ENCODE measurements around the gene PRCD.
"Not testable (repeated sequence)": the region's sequence is repeated elsewhere in the genome, so short reads cannot be mapped to it uniquely, and the experiment has no call there.

The PRCD gene

DNA sequence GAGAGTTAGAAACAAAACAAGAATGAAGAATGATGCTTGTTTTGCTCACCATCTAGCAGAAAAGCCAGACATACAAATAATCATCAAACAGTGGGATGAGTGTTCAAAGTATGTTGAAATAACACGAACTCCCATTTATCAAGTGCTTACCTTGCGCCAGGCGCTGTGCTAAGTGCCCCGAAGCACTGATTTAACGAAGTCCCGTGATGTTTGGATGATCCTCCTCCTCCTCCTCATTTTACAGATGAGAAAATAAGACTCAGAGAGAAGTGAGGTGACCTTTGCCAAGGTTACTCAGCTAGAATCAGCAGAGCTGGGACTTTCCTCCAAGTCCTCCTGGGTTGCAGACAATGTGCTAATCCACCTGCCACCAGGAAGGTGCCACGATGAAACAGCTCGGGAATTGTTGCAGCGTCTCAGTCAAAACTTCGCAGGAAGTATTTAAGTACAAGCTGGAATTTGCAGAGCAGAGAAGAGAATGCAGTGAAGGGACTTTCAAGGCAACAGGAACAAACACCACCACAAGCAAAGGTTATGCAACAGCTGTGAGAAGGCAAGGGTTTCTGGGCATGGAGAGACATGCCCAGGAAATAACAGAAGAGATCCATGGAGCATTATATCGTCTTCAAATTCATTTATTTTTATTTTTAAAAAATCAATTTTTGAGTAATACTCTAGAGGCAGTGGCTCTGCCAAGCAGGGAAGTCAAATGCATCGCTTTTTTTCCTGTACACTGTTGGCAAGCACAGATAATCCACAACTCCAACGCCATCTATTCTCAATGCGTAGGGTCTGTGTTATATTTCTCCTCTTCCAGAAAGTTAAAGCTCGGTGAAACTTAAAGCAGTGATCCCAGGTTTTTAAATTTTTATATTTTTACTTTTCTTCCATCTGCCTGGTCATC, 11.1 kb downstream of the PRCD start:
- H3K4me3 ChIP-seq (ENCODE audit: low read depth, low read length): no peak overlapping the region; the same call in 1 of the 2 replicates
- no peaks in the 10 kb centered on the region for H3K36me3 ChIP-seq (ENCODE audit: control insufficient read depth, insufficient read depth, low read length)
- no peaks in the 10 kb centered on the region for H3K9me3 ChIP-seq (ENCODE audit: control insufficient read depth, insufficient read depth, low read length)
- H3K27ac ChIP-seq (ENCODE audit: low read depth, low read length): peak overlapping the region; percentile 27
- H3K4me1 ChIP-seq (ENCODE audit: control insufficient read depth, insufficient read depth, low read length): peaks cover 21% of the 10 kb centered on the region
- no peak overlapping the region for H3K9ac ChIP-seq (ENCODE audit: low read depth, low read length)
- H3K27me3 ChIP-seq (ENCODE audit: control insufficient read depth, insufficient read depth, low read length): no peaks in the 10 kb centered on the region

GRCh38 chr17:76551685-76552084, 11.8 kb downstream of the PRCD start:
- Histone ChIP-seq H3K27ac (ENCODE audit: low read depth, low read length) (no peak overlapping the region), H3K27me3 (ENCODE audit: control insufficient read depth, insufficient read depth, low read length) (no peaks in the 10 kb centered on the region), H3K4me1 (ENCODE audit: control insufficient read depth, insufficient read depth, low read length) (peaks cover 14% of the 10 kb centered on the region), H3K9me3 (ENCODE audit: control insufficient read depth, insufficient read depth, low read length) (no peaks in the 10 kb centered on the region), H3K4me3 (ENCODE audit: low read depth, low read length) (no peak overlapping the region), H3K9ac (ENCODE audit: low read depth, low read length) (no peak overlapping the region), H3K36me3 (ENCODE audit: control insufficient read depth, insufficient read depth, low read length) (no peaks in the 10 kb centered on the region)

- H3K27ac ChIP-seq (ENCODE audit: low read depth, low read length): no peak overlapping the region
- H3K36me3 ChIP-seq (ENCODE audit: control insufficient read depth, insufficient read depth, low read length): no peaks in the 10 kb centered on the region
- H3K27me3 ChIP-seq (ENCODE audit: control insufficient read depth, insufficient read depth, low read length): no peaks in the 10 kb centered on the region
- H3K9me3 ChIP-seq (ENCODE audit: control insufficient read depth, insufficient read depth, low read length): no peaks in the 10 kb centered on the region
- no peak overlapping the region for H3K4me3 ChIP-seq (ENCODE audit: low read depth, low read length)
- no peak overlapping the region for H3K9ac ChIP-seq (ENCODE audit: low read depth, low read length)
- peaks cover 9% of the 10 kb centered on the region; the same call in 1 of the 2 replicates for H3K4me1 ChIP-seq (ENCODE audit: control insufficient read depth, insufficient read depth, low read length)
These were observed 13.5 kb downstream of the PRCD start for GRCh38 chr17:76553178-76553908.

DNA sequence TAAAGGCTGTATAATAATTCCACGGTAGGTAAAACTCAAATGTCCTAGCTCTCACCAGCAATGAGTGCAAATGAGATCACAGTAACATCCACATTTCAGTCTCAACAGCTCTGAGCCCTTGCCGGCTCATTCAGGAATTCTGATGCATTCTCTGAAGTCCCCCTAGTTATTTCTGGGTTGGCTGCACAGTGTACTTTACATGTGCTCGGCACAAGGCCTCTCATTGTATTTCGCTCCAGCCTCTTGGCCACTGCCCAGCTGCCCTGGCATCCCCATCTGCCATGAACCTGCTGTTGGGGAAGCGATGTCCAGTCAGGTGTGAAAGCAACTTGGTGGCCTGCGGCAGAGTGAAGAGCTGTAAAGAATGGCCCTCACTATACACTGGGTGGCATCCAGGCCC, 14.3 kb downstream of the PRCD start:
- Histone ChIP-seq H3K4me1 (ENCODE audit: control insufficient read depth, insufficient read depth, low read length) (peaks cover 13% of the 10 kb centered on the region; the same call in 1 of the 2 replicates), H3K9me3 (ENCODE audit: control insufficient read depth, insufficient read depth, low read length) (no peaks in the 10 kb centered on the region), H3K27ac (ENCODE audit: low read depth, low read length) (no peak overlapping the region), H3K4me3 (ENCODE audit: low read depth, low read length) (no peak overlapping the region), H3K9ac (ENCODE audit: low read depth, low read length) (no peak overlapping the region), H3K27me3 (ENCODE audit: control insufficient read depth, insufficient read depth, low read length) (no peaks in the 10 kb centered on the region), H3K36me3 (ENCODE audit: control insufficient read depth, insufficient read depth, low read length) (peaks cover 8% of the 10 kb centered on the region; the same call in 1 of the 2 replicates)

DNA sequence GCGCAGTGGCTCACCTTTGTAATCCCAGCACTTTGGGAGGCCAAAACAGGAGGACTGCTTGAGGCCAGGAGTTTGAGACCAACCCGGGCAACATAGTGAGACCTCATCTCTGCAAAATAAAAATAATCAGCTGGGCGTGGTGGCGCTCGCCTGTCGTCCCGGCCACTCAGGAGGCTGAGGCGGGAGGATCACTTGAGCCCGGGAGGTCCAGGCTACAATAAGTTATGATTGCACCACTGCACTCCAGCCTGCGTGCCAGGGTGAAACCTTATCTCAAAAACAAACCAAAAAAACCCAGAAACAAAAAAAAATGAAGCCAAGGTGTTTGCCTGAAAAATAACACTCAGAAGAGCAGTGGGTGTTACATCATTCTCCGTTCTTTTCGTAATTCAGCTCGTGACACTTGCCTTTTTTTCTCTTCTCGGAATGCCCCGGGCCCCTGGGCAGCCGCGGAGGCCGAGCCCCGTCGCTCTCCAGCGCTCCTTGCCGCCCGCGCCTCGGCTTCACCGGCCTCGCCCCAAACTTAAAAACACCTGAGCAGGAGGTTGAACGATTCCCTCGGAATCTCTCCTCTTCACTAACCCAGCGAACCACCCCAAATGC, 17.0 kb downstream of the PRCD start:
- H3K27me3 ChIP-seq (ENCODE audit: control insufficient read depth, insufficient read depth, low read length): no peaks in the 10 kb centered on the region
- peak overlapping the region; percentile 51 for H3K27ac ChIP-seq (ENCODE audit: low read depth, low read length)
- H3K36me3 ChIP-seq (ENCODE audit: control insufficient read depth, insufficient read depth, low read length): peaks cover 35% of the 10 kb centered on the region
- peak overlapping the region; percentile 91 for H3K4me3 ChIP-seq (ENCODE audit: low read depth, low read length)
- H3K4me1 ChIP-seq (ENCODE audit: control insufficient read depth, insufficient read depth, low read length): peaks cover 14% of the 10 kb centered on the region
- peak overlapping the region; percentile 41 for H3K9ac ChIP-seq (ENCODE audit: low read depth, low read length)
- H3K9me3 ChIP-seq (ENCODE audit: control insufficient read depth, insufficient read depth, low read length): no peaks in the 10 kb centered on the region

- Histone ChIP-seq H3K36me3 (ENCODE audit: control insufficient read depth, insufficient read depth, low read length) (peaks cover 39% of the 10 kb centered on the region), H3K27me3 (ENCODE audit: control insufficient read depth, insufficient read depth, low read length) (no peaks in the 10 kb centered on the region), H3K27ac (ENCODE audit: low read depth, low read length) (peak overlapping the region; percentile 68), H3K4me1 (ENCODE audit: control insufficient read depth, insufficient read depth, low read length) (peaks cover 14% of the 10 kb centered on the region), H3K4me3 (ENCODE audit: low read depth, low read length) (peak overlapping the region; percentile 91), H3K9me3 (ENCODE audit: control insufficient read depth, insufficient read depth, low read length) (no peaks in the 10 kb centered on the region), H3K9ac (ENCODE audit: low read depth, low read length) (peak overlapping the region; percentile 97)
These were observed 17.7 kb downstream of the PRCD start for GRCh38 chr17:76557368-76558197.

GRCh38 chr17:76558198-76559095, 18.6 kb downstream of the PRCD start:
- peak overlapping the region; percentile 68 for H3K27ac ChIP-seq (ENCODE audit: low read depth, low read length)
- H3K4me1 ChIP-seq (ENCODE audit: control insufficient read depth, insufficient read depth, low read length): peaks cover 14% of the 10 kb centered on the region
- H3K36me3 ChIP-seq (ENCODE audit: control insufficient read depth, insufficient read depth, low read length): peaks cover 48% of the 10 kb centered on the region
- no peaks in the 10 kb centered on the region for H3K9me3 ChIP-seq (ENCODE audit: control insufficient read depth, insufficient read depth, low read length)
- peak overlapping the region; percentile 97 for H3K9ac ChIP-seq (ENCODE audit: low read depth, low read length)
- H3K27me3 ChIP-seq (ENCODE audit: control insufficient read depth, insufficient read depth, low read length): no peaks in the 10 kb centered on the region
- H3K4me3 ChIP-seq (ENCODE audit: low read depth, low read length): peak overlapping the region; percentile 91

- H3K36me3 ChIP-seq (ENCODE audit: control insufficient read depth, insufficient read depth, low read length): peaks cover 58% of the 10 kb centered on the region
- H3K27ac ChIP-seq (ENCODE audit: low read depth, low read length); H3K27me3 ChIP-seq (ENCODE audit: control insufficient read depth, insufficient read depth, low read length); H3K9me3 ChIP-seq (ENCODE audit: control insufficient read depth, insufficient read depth, low read length): not testable (repeated sequence)
- H3K4me3 ChIP-seq (ENCODE audit: low read depth, low read length): peak overlapping the region; percentile 91
- peak overlapping the region; percentile 97; the same call in 1 of the 2 replicates for H3K9ac ChIP-seq (ENCODE audit: low read depth, low read length)
- peaks cover 14% of the 10 kb centered on the region for H3K4me1 ChIP-seq (ENCODE audit: control insufficient read depth, insufficient read depth, low read length)
These were observed 19.6 kb downstream of the PRCD start for GRCh38 chr17:76559460-76559859.

- no peaks in the 10 kb centered on the region for H3K27me3 ChIP-seq (ENCODE audit: control insufficient read depth, insufficient read depth, low read length)
- peaks cover 65% of the 10 kb centered on the region for H3K36me3 ChIP-seq (ENCODE audit: control insufficient read depth, insufficient read depth, low read length)
- H3K4me3 ChIP-seq (ENCODE audit: low read depth, low read length): peak overlapping the region; percentile 47; the same call in 1 of the 2 replicates
- H3K9ac ChIP-seq (ENCODE audit: low read depth, low read length): no peak overlapping the region
- H3K9me3 ChIP-seq (ENCODE audit: control insufficient read depth, insufficient read depth, low read length): no peaks in the 10 kb centered on the region
- H3K27ac ChIP-seq (ENCODE audit: low read depth, low read length): no peak overlapping the region
- peaks cover 14% of the 10 kb centered on the region for H3K4me1 ChIP-seq (ENCODE audit: control insufficient read depth, insufficient read depth, low read length)
These were observed 20.4 kb downstream of the PRCD start for GRCh38 chr17:76560036-76560876.
